Measurements from ENCODE around the gene RPUSD1.
"Not testable (repeated sequence)": the region's sequence is repeated elsewhere in the genome, so short reads cannot be mapped to it uniquely, and the experiment has no call there.

Gene RPUSD1

DNA sequence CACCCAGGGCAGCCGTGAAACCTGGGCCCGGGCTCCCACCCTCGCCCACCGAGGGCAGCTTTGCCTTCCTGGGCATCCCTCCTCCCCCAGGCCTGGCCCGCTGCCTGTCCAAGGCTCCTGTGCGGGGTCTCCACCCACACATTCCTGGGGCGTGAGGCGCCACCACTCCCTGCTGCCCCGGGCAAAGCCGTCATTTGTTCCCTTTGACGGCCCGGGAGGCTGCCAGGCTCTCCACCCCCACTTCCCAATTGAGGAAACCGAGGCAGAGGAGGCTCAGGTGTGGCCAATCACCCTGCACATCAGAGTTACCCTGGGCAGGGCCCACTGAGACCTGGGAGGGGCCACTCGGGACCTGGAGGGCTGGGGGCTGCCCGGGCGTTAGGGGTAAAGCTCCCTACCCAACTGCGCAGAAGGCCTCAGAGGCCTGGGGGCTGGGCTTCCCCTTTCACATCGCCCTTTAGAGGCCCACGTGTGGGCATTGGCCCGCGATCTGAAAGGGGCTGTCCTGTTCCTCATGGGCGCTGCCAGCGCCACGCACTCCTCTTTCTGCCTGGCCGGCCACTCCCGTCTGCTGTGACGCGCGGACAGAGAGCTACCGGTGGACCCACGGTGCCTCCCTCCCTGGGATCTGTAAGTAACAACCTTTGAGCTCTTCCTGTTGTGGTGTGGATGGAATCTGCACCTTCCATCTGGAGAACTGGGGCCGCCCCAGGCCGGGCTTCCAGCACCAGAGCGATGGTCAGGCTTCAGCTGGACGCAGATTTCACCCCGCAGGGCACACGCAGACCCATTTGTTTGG is 27.4 kb downstream of the RPUSD1 start, which contains the start of gene MSLN:
Gene MSLN, plus strand, starts transcription at position 190 of the 799 bp plus-strand sequence. CDS start 1,947 bp downstream, outside the sequence.
- Histone ChIP-seq H3K27ac (ENCODE audit: low read depth, low read length) (no peak within 1 kb of the TSS), H3K27me3 (ENCODE audit: control insufficient read depth in 1 of 2, insufficient read depth in 2 of 2, low read length in 2 of 2) (peaks cover 2 to 3% of the 10 kb centered on the region in 2 donors), H3K4me1 (ENCODE audit: control insufficient read depth in 1 of 2, insufficient read depth in 2 of 2, low read length in 2 of 2) (peaks cover 11 to 14% of the 10 kb centered on the region in 2 donors), H3K9ac (ENCODE audit: low read depth in 1 of 2, low read length in 2 of 2) (no peak within 1 kb of the TSS), H3K4me3 (ENCODE audit: low read depth in 1 of 2, low read length in 2 of 2) (no peak within 1 kb of the TSS), H3K9me3 (ENCODE audit: control insufficient read depth in 1 of 2, low read length in 2 of 2) (no peaks in the 10 kb centered on the region), H3K36me3 (ENCODE audit: control insufficient read depth in 1 of 2, insufficient read depth in 2 of 2, low read length in 2 of 2) (no peaks in the 10 kb centered on the region)

GRCh38 chr16:760065-760464 is 28.1 kb downstream of the RPUSD1 start:
- Histone ChIP-seq H3K27me3 (ENCODE audit: control insufficient read depth in 1 of 2, insufficient read depth in 2 of 2, low read length in 2 of 2) (peaks cover 3% of the 10 kb centered on the region in 2 donors), H3K36me3 (ENCODE audit: control insufficient read depth in 1 of 2, insufficient read depth in 2 of 2, low read length in 2 of 2) (no peaks in the 10 kb centered on the region), H3K9ac (ENCODE audit: low read depth in 1 of 2, low read length in 2 of 2) (no peak overlapping the region), H3K9me3 (ENCODE audit: control insufficient read depth in 1 of 2, low read length in 2 of 2) (no peaks in the 10 kb centered on the region), H3K4me1 (ENCODE audit: control insufficient read depth in 1 of 2, insufficient read depth in 2 of 2, low read length in 2 of 2) (peaks cover 11 to 14% of the 10 kb centered on the region in 2 donors), H3K4me3 (ENCODE audit: low read depth in 1 of 2, low read length in 2 of 2) (no peak overlapping the region), H3K27ac (ENCODE audit: low read depth, low read length) (no peak overlapping the region)

DNA sequence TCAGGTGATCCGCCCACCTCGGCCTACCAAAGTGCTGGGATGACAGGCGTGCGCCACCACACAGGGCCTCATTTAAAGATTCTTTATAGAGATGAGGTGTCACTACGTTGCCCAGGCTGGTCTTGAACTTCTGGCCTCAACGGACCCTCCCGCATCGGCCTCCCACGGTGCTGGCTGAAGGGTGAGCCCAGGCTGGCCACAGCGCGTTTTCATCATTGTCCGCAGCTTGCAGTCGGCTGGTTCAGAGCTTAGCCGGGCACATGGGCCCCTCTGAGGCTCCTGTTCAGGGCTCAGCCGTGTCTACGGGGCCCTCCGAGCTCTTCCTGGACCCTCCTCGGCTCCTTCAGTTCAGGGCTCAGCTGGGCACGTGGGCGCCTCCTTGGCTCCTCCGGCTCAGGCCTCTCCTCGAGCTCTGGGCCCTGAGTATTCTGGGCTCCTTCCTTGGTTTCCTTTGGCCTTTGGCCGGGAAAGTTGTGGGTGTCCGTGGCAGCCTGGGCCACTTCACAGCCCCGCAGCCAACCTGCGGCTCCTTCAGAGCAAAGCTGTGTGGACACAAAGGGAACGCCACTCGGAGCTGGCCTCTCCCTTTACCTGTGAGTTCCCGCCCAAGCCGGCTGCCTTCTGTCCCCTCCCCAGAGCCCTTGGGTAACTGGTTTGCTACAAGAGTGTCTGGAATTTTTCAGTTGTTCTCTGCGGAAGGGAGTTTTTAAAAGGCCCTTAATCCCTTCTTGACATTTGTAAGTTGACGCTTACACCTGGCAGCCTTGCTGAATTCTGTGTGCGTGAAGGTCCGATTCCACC is 28.9 kb downstream of the RPUSD1 start:
- no peak overlapping the region for H3K4me3 ChIP-seq (ENCODE audit: low read depth in 1 of 2, low read length in 2 of 2)
- H3K9ac ChIP-seq (ENCODE audit: low read depth in 1 of 2, low read length in 2 of 2): no peak overlapping the region
- H3K27ac ChIP-seq (ENCODE audit: low read depth, low read length): no peak overlapping the region
- no peaks in the 10 kb centered on the region for H3K9me3 ChIP-seq (ENCODE audit: control insufficient read depth in 1 of 2, low read length in 2 of 2)
- H3K27me3 ChIP-seq (ENCODE audit: control insufficient read depth in 1 of 2, insufficient read depth in 2 of 2, low read length in 2 of 2): peaks cover 3% of the 10 kb centered on the region in 2 donors
- H3K4me1 ChIP-seq (ENCODE audit: control insufficient read depth in 1 of 2, insufficient read depth in 2 of 2, low read length in 2 of 2): peaks cover 11 to 14% of the 10 kb centered on the region in 2 donors
- H3K36me3 ChIP-seq (ENCODE audit: control insufficient read depth in 1 of 2, insufficient read depth in 2 of 2, low read length in 2 of 2): no peaks in the 10 kb centered on the region

DNA sequence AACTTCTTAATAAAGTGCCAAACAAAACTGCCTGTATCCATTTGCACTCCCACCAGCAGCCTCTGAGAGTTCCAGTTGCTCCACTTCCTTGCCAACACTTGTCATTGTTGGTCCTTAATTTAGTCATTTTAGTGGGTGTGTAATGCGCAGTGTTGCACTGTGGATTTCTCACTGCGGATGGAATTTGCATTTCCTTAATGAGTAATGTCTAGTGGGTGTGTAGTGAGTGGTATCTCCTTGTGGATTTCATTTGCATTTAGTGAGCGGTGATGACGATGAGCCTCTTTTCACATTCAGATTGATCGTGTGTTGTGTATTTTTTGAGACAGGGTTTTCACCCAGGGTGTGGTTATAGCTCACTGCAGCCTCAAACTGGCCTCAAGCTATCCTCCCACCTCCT is 31.8 kb downstream of the RPUSD1 start:
- Histone ChIP-seq H3K27ac (ENCODE audit: low read depth, low read length) (no peak overlapping the region), H3K9me3 (ENCODE audit: control insufficient read depth in 1 of 2, low read length in 2 of 2) (no peaks in the 10 kb centered on the region), H3K27me3 (ENCODE audit: control insufficient read depth in 1 of 2, insufficient read depth in 2 of 2, low read length in 2 of 2) (peaks cover 3 to 15% of the 10 kb centered on the region in 2 donors), H3K36me3 (ENCODE audit: control insufficient read depth in 1 of 2, insufficient read depth in 2 of 2, low read length in 2 of 2) (no peaks in the 10 kb centered on the region), H3K9ac (ENCODE audit: low read depth in 1 of 2, low read length in 2 of 2) (no peak overlapping the region), H3K4me3 (ENCODE audit: low read depth in 1 of 2, low read length in 2 of 2) (no peak overlapping the region), H3K4me1 (ENCODE audit: control insufficient read depth in 1 of 2, insufficient read depth in 2 of 2, low read length in 2 of 2) (peaks cover 8 to 9% of the 10 kb centered on the region in 2 donors)

GRCh38 chr16:754656-755055 is 33.5 kb downstream of the RPUSD1 start:
- Histone ChIP-seq H3K27me3 (ENCODE audit: control insufficient read depth in 1 of 2, insufficient read depth in 2 of 2, low read length in 2 of 2) (peaks cover 6 to 26% of the 10 kb centered on the region in 2 donors), H3K4me1 (ENCODE audit: control insufficient read depth in 1 of 2, insufficient read depth in 2 of 2, low read length in 2 of 2) (no peaks in the 10 kb centered on the region), H3K27ac (ENCODE audit: low read depth, low read length) (no peak overlapping the region), H3K9me3 (ENCODE audit: control insufficient read depth in 1 of 2, low read length in 2 of 2) (no peaks in the 10 kb centered on the region), H3K36me3 (ENCODE audit: control insufficient read depth in 1 of 2, insufficient read depth in 2 of 2, low read length in 2 of 2) (no peaks in the 10 kb centered on the region), H3K4me3 (ENCODE audit: low read depth in 1 of 2, low read length in 2 of 2) (no peak overlapping the region), H3K9ac (ENCODE audit: low read depth in 1 of 2, low read length in 2 of 2) (no peak overlapping the region)

DNA sequence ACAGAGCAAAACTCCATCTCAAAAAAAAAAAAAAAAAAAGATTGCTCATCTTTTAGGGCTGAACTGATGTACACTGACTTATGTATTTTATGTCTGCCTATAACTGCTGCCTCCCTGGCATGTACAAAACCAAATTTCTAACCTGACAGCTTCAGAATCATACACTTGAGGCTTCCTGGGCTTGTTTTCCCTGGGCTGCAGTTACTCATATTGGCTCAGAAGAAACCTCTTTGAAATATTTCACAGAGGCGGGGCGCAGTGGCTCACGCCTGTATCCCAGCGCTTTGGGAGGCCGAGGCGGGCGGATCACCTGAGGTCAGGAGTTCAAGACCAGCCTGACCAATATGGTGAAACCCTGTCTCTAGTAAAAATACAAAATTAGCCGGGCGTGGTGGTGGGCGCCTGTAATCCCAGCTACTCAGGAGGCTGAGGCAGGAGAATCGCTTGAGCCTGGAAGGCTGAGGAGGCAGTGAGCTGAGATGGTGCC is 34.0 kb downstream of the RPUSD1 start:
- H3K27ac ChIP-seq (ENCODE audit: low read depth, low read length); H3K9ac ChIP-seq (ENCODE audit: low read depth in 1 of 2, low read length in 2 of 2): not testable (repeated sequence)

GRCh38 chr16:752007-752312 is 36.2 kb downstream of the RPUSD1 start:
- Histone ChIP-seq H3K36me3 (ENCODE audit: control insufficient read depth in 1 of 2, insufficient read depth in 2 of 2, low read length in 2 of 2) (no peaks in the 10 kb centered on the region), H3K27me3 (ENCODE audit: control insufficient read depth in 1 of 2, insufficient read depth in 2 of 2, low read length in 2 of 2) (peaks cover 6 to 26% of the 10 kb centered on the region in 2 donors), H3K9ac (ENCODE audit: low read depth in 1 of 2, low read length in 2 of 2) (no peak overlapping the region), H3K9me3 (ENCODE audit: control insufficient read depth in 1 of 2, low read length in 2 of 2) (no peaks in the 10 kb centered on the region), H3K4me3 (ENCODE audit: low read depth in 1 of 2, low read length in 2 of 2) (no peak overlapping the region), H3K4me1 (ENCODE audit: control insufficient read depth in 1 of 2, insufficient read depth in 2 of 2, low read length in 2 of 2) (no peaks in the 10 kb centered on the region), H3K27ac (ENCODE audit: low read depth, low read length) (no peak overlapping the region)

More for the DNA sequence above, 34.0 kb downstream of the RPUSD1 start:
- H3K9me3 ChIP-seq (ENCODE audit: control insufficient read depth in 1 of 2, low read length in 2 of 2); H3K36me3 ChIP-seq (ENCODE audit: control insufficient read depth in 1 of 2, insufficient read depth in 2 of 2, low read length in 2 of 2); H3K4me1 ChIP-seq (ENCODE audit: control insufficient read depth in 1 of 2, insufficient read depth in 2 of 2, low read length in 2 of 2); H3K4me3 ChIP-seq (ENCODE audit: low read depth in 1 of 2, low read length in 2 of 2): not testable (repeated sequence)
- peaks cover 6 to 26% of the 10 kb centered on the region in 2 donors for H3K27me3 ChIP-seq (ENCODE audit: control insufficient read depth in 1 of 2, insufficient read depth in 2 of 2, low read length in 2 of 2)

- Histone ChIP-seq H3K27ac (ENCODE audit: low read depth, low read length) (no peak overlapping the region), H3K4me3 (ENCODE audit: low read depth in 1 of 2, low read length in 2 of 2) (no peak overlapping the region), H3K9me3 (ENCODE audit: control insufficient read depth in 1 of 2, low read length in 2 of 2) (no peaks in the 10 kb centered on the region), H3K27me3 (ENCODE audit: control insufficient read depth in 1 of 2, insufficient read depth in 2 of 2, low read length in 2 of 2) (peaks cover 6 to 26% of the 10 kb centered on the region in 2 donors), H3K4me1 (ENCODE audit: control insufficient read depth in 1 of 2, insufficient read depth in 2 of 2, low read length in 2 of 2) (no peaks in the 10 kb centered on the region), H3K9ac (ENCODE audit: low read depth in 1 of 2, low read length in 2 of 2) (no peak overlapping the region), H3K36me3 (ENCODE audit: control insufficient read depth in 1 of 2, insufficient read depth in 2 of 2, low read length in 2 of 2) (no peaks in the 10 kb centered on the region)
Observed at GRCh38 chr16:751152-752006, 36.8 kb downstream of the RPUSD1 start.

GRCh38 chr16:750485-750884 is 37.7 kb downstream of the RPUSD1 start:
- Histone ChIP-seq H3K4me1 (ENCODE audit: control insufficient read depth in 1 of 2, insufficient read depth in 2 of 2, low read length in 2 of 2) (no peaks in the 10 kb centered on the region), H3K9me3 (ENCODE audit: control insufficient read depth in 1 of 2, low read length in 2 of 2) (no peaks in the 10 kb centered on the region), H3K9ac (ENCODE audit: low read depth in 1 of 2, low read length in 2 of 2) (no peak overlapping the region), H3K36me3 (ENCODE audit: control insufficient read depth in 1 of 2, insufficient read depth in 2 of 2, low read length in 2 of 2) (no peaks in the 10 kb centered on the region), H3K4me3 (ENCODE audit: low read depth in 1 of 2, low read length in 2 of 2) (no peak overlapping the region), H3K27ac (ENCODE audit: low read depth, low read length) (no peak overlapping the region), H3K27me3 (ENCODE audit: control insufficient read depth in 1 of 2, insufficient read depth in 2 of 2, low read length in 2 of 2) (peaks cover 3 to 26% of the 10 kb centered on the region in 2 donors)

All from duodenal mucosa (tissue), 2 donors.